ENCODE results near the gene AXIN1. TPM values are rescaled to one million over a fixed set of nuclear protein-coding genes. Genes with fewer than 3 reads are reported as not detected.

The AXIN1 gene
- total and polyA plus RNA-seq, 2 of the 8 experiments (the other 6 are each of a cell fraction or from before 2014, with no cell fraction given), result 12.5 to 41.9 TPM

- ChIA-PET POLR2A (ENCODE audit: partially characterized antibody) (interaction anchor here (0.6 kb wide), 1 partner anchor 200 kb away, joined by 3 read pairs; no protein-coding TSS in a partner anchor), CTCF (ENCODE audit: partially characterized antibody) (interaction anchor here (0.8 to 5.2 kb wide), 6 partner anchors 13 to 97 kb away, joined by 3 to 46 read pairs (median 4); no protein-coding TSS in a partner anchor)
- H3K36me3 ChIP-seq (ENCODE audit: control insufficient read depth in 2 of 4, insufficient read depth in 4 of 4, low read length in 3 of 4), result no peaks in the 10 kb centered on the region; a peak in 1 of 8 replicates
- H3K23me2 ChIP-seq (ENCODE audit: low read depth, low read length), result no peaks in the 10 kb centered on the region; the same call in 1 of the 2 replicates
- no peak overlapping the region for H3K23ac ChIP-seq (ENCODE audit: insufficient read length)
- peak overlapping the region; percentile 45; the same call in 1 of the 2 replicates for H4K8ac ChIP-seq (ENCODE audit: extremely low read depth, insufficient read depth, low read length)
- H3K9me3 ChIP-seq (ENCODE audit: insufficient read depth in 2 of 2, low read depth in 1 of 2, low read length in 1 of 2), result no peaks in the 10 kb centered on the region
- no peak overlapping the region for H2BK5ac ChIP-seq (ENCODE audit: low read depth, low read length)
- H3K27me3 ChIP-seq (replicated peaks in 1 of 4; ENCODE audit: control insufficient read depth in 3 of 4, extremely low read depth in 1 of 4, insufficient read depth in 3 of 4, low read length in 3 of 4), result no peaks in the 10 kb centered on the region
- H3K14ac ChIP-seq (ENCODE audit: insufficient read length), result no peak overlapping the region
- no peak overlapping the region for H4K5ac ChIP-seq (ENCODE audit: insufficient read length, low read depth, low read length)
- FAIRE-seq, result no peak
- no peak overlapping the region for H2BK120ac ChIP-seq (replicated peaks; ENCODE audit: low read depth, low read length)
- H2BK15ac ChIP-seq (ENCODE audit: low read length), result no peak overlapping the region
- no peak overlapping the region for H3K4ac ChIP-seq (replicated peaks; ENCODE audit: insufficient read length, low read depth, low read length)
- H3K4me2 ChIP-seq (ENCODE audit: insufficient read depth in 1 of 2, low read depth in 2 of 2, low read length in 2 of 2), result no peak overlapping the region
- H2BK20ac ChIP-seq (ENCODE audit: low read length), result no peak overlapping the region
- no peak overlapping the region for H3K9ac ChIP-seq (replicated peaks in 1 of 4; ENCODE audit: extremely low read depth in 1 of 4, low read depth in 3 of 4, low read length in 3 of 4)
- H4K91ac ChIP-seq (replicated peaks; ENCODE audit: insufficient read length, low read length), result no peak overlapping the region
- no peak overlapping the region for H2AFZ ChIP-seq (ENCODE audit: low read length)
- H3K27ac ChIP-seq (ENCODE audit: low read depth, low read length), result no peak overlapping the region
- no peak overlapping the region for H3K18ac ChIP-seq (ENCODE audit: extremely low read depth, low read length)
- peaks cover 0 to 77% of the 10 kb centered on the region in 2 experiments; a peak in 3 of 4 replicates for H3K79me2 ChIP-seq (ENCODE audit: control insufficient read depth in 1 of 2, insufficient read depth in 2 of 2, low read length in 2 of 2)
- H2AK5ac ChIP-seq (ENCODE audit: low read depth, low read length), result no peak overlapping the region
- peaks cover 0 to 21% (median 14%) of the 10 kb centered on the region in 4 experiments; a peak in 6 of 7 replicates for H3K4me1 ChIP-seq (replicated peaks in 1 of 4; ENCODE audit: control insufficient read depth in 3 of 4, insufficient read depth in 4 of 4, low read length in 3 of 4)
- DNase-seq (ENCODE audit: low read depth in 1 of 2, low spot score in 2 of 2), result no peak
- 92% methylated on average over 13 of the region's 13 CpGs; no CpG with 5 or more reads in 1 of the 2 experiments for WGBS, 2 experiments (ENCODE audit: extremely low coverage in 1 of 2, insufficient coverage in 1 of 2, insufficient read length in 1 of 2, insufficient replicate concordance in 2 of 2, low coverage in 1 of 2, low lambda C conversion rate in 2 of 2, missing lambda C conversion rate in 1 of 2)
- no peak overlapping the region for H3K56ac ChIP-seq (replicated peaks; ENCODE audit: insufficient read length, low read depth, low read length)
- H3K79me1 ChIP-seq (ENCODE audit: low read depth, low read length), result peaks cover 43% of the 10 kb centered on the region
- no peak overlapping the region for H2BK12ac ChIP-seq (ENCODE audit: low read depth, low read length)
- H3K4me3 ChIP-seq (ENCODE audit: extremely low read depth in 1 of 4, insufficient read depth in 2 of 4, low read depth in 3 of 4, low read length in 4 of 4), result no peak overlapping the region
- no peak for TF ChIP-seq E2F6 (IDR thresholded peaks at IDR 0.05)
- TF ChIP-seq ZNF274 (IDR thresholded peaks at IDR 0.05; ENCODE audit: borderline replicate concordance, extremely low read depth, low read length), result no peak
- no peak for TF ChIP-seq NRF1 (IDR thresholded peaks at IDR 0.05; ENCODE audit: low read depth, low read length)
- no peak for TF ChIP-seq SUZ12 (IDR thresholded peaks at IDR 0.05; ENCODE audit: low read length)
- peaks cover 34 to 56% of the 10 kb centered on the region in 2 experiments for H4K20me1 ChIP-seq (replicated peaks in 1 of 2; ENCODE audit: control insufficient read depth in 1 of 2, insufficient read depth in 2 of 2, low read length in 2 of 2)
These were observed 29.9 kb downstream of the AXIN1 start for GRCh38 chr16:322476-323143.
